Measurements from ENCODE around the gene URI1.
A peak's percentile ranks its signal among the peaks of the same experiment; 100 is the strongest.
"Not testable (repeated sequence)": the region's sequence is repeated elsewhere in the genome, so short reads cannot be mapped to it uniquely, and the experiment has no call there.

Gene URI1

GRCh38 chr19:29941828-29942403 lies at the start of gene URI1:
TSS of gene URI1 (plus strand) at chr19:29942239. CDS start at chr19:29942548, 309 bp downstream.
- FAIRE-seq (peak; percentile 82), DNase-seq (ENCODE audit: insufficient read length, low spot score) (peak; percentile 91)

DNA sequence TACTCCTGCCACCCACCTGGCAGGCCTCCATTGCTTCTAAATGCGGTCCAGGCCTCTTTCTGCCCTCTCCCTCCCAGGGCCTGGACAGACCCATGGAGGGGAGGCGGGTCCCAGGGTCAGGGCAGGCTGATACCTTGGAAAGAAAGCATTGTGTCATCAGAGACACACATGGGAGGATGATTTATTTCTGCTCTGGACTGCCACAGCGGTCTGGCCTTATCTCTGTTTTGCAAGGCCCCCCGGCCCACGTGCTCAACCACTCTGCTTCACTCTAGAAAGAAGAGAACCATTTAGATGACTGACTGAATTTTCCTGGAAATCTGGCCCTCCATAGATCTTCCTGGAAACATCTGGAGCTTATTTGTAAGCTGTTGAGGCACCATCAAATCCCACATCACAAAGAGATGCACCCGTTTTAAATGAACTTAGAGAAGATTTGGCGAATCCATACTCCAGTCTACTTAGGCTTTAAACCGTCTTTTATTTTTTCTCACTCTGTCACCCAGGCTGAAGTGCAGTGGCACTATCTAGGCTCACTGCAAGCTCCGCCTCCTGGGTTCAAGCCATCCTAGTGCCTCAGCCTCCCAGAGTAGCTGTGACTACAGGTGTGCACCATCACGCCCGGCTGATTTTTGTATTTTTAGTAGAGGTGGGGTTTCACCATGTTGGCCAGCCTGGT lies 48.3 kb upstream of the URI1 start:
- FAIRE-seq, result no peak
- DNase-seq (ENCODE audit: insufficient read length, low spot score), result no peak

DNA sequence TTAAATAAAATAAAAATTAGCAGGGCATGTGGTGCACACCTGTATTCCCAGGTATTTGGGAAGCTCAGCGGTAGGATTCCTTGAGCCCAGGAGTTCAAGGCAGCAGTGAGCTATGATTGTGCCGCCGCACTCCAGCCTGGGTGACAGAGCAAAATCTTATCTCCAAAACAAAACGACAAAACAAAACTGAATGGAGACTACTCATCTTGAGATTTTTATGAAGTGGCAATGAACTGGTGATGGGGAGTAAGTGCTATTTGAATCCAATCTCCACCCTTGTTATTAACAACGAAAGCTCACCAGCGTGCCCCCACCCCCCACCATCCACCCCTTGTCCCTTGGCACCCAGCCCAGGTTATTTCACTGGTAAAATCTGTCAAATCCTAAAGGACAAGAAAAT lies 45.2 kb upstream of the URI1 start:
- DNase-seq (ENCODE audit: insufficient read length, low spot score) (no peak), FAIRE-seq (no peak)

- no peak for FAIRE-seq
These were observed 44.6 kb upstream of the URI1 start for GRCh38 chr19:29897466-29897865.

DNA sequence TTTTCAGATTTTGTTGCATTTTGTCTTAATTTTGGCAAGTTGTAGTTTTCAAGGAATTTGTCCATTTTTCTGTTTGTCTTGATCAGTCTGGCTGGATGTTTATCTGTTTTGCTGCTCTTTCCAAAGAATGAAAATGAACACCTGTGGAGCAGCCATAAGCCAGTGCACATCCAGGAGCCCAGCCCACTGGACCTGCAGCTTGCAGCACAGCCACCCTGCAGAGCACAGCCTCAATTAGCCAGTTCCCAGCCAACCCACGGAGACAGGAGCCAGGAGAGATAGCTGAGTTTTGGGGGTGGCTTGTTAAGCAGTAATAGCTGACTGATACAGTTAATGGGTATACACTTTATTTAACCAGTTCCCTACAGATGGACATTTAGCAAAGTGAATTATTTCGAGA lies 38.0 kb upstream of the URI1 start:
- DNase-seq (ENCODE audit: insufficient read length, low spot score) (no peak), FAIRE-seq (no peak)

More at GRCh38 chr19:29897466-29897865, 44.6 kb upstream of the URI1 start:
- no peak for DNase-seq (ENCODE audit: insufficient read length, low spot score)

DNA sequence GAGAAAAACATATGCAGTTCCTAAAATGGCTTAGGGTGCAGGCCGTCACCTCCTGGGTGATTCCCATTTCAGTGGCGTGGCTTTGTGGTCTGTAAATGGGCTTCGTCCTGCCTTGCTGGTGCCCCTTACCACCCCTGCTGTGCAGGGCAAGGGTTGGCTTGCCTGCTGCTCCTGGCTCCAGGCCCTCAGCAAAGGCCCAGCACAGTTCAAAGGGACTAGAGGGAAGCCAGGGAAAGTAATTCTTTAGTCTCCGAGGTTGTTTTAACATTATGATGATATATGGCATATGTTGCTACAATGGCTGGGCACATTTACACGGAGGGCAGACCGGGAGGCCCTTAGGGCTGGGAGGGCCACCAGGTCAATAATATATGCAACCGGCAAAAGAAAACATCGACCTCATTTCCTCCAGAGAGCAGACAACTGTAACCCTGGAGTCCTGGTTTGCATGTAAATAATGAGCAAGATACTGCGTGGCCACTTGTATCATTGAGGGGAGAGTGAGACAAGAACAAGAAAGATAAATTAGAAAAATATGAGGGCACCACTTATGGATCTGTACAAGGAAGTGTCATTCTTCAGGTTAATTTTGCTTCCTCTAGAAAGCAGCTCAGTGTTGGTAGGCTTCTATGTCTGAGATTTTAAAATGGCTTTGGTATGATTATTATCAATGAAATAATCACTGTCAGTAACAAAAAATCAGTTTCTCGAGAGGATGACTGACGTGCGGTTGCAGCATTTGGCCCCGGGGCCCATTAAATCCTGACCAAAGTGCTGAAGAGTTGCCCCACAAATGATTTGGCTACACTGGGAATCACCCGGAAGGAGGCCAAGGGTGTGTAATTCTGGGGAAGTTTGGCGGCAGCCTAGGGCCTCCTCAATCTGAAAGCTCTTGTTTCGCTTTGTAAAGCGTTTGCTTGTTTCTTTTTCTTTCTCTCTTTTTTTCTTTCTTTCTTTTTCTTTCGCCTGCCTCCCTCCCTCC lies 32.8 kb upstream of the URI1 start:
- FAIRE-seq, result no peak

GRCh38 chr19:29914933-29915332 lies 27.1 kb upstream of the URI1 start:
- DNase-seq (ENCODE audit: insufficient read length, low spot score), result no peak
- FAIRE-seq, result no peak

More for the DNA sequence above, 32.8 kb upstream of the URI1 start:
- DNase-seq (ENCODE audit: insufficient read length, low spot score), result no peak

GRCh38 chr19:29915832-29916231 lies 26.2 kb upstream of the URI1 start:
- FAIRE-seq; DNase-seq (ENCODE audit: insufficient read length, low spot score): not testable (repeated sequence)

- no peak for DNase-seq (ENCODE audit: insufficient read length, low spot score)
- no peak for FAIRE-seq
These were observed 24.1 kb upstream of the URI1 start for GRCh38 chr19:29917911-29918310.

DNA sequence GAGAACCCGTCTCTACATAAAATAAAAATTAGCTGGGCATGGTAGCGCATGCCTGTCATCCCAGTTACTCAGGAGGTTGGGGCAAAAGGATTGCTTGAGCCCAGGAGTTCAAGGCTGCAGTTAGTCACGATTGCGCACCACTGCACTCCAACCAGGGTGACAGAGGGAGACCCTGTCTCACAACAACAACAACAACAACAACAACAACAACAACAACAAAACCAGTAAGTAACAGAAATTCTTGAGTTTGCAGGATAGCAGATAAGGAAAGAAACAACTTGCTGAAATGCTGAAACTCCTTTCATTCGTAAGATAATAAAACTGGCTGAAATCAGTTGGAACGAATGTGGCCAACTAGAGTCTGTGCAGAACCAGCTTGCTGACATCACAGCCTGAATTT lies 23.1 kb upstream of the URI1 start:
- DNase-seq (ENCODE audit: insufficient read length, low spot score) (no peak), FAIRE-seq (no peak)

DNA sequence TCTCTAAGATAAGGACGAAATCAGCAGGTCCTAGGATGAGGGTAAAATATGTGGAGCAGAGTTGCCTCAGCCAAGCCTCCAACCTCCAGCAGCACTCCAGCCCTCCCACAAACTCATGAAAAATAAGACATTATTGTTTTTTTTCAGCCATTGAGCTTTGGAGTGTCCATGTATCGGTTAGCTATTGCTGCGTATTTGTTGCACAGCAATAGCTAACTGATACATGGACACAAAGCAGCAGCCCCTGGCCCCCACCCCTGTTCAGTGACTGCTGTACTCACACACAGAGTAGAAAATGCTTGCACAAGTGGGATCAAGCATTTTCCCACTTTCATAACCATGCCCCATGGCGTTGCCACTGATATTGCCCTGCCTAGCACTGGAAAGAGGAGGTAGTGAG lies 19.1 kb upstream of the URI1 start:
- DNase-seq (ENCODE audit: insufficient read length, low spot score) (no peak), FAIRE-seq (no peak)

- FAIRE-seq, result no peak
- DNase-seq (ENCODE audit: insufficient read length, low spot score), result no peak
These were observed 18.4 kb upstream of the URI1 start for GRCh38 chr19:29923653-29924052.

GRCh38 chr19:29926031-29926430 lies 16.0 kb upstream of the URI1 start:
- DNase-seq (ENCODE audit: insufficient read length, low spot score) (no peak), FAIRE-seq (no peak)

DNA sequence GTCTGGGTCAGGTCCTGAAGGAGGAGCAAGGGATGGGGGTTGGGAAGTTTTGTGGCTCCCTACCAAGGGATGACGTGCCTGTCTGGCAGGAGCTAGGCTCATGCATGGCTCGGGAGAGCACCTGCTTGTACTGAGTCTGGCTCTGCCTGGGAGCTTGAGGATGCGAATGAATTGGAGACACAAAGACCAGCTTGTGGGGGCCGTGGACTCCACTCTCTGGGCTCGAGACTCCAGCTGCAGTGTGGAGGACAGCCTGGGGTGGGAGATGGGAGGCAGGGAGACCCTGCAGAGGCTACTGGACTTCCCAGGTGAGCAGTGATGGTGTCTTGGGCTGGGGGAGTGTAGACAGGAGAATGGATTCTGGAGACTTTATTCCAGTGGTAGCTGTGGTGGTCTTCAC lies 15.2 kb upstream of the URI1 start:
- DNase-seq (ENCODE audit: insufficient read length, low spot score), result no peak
- no peak for FAIRE-seq

DNA sequence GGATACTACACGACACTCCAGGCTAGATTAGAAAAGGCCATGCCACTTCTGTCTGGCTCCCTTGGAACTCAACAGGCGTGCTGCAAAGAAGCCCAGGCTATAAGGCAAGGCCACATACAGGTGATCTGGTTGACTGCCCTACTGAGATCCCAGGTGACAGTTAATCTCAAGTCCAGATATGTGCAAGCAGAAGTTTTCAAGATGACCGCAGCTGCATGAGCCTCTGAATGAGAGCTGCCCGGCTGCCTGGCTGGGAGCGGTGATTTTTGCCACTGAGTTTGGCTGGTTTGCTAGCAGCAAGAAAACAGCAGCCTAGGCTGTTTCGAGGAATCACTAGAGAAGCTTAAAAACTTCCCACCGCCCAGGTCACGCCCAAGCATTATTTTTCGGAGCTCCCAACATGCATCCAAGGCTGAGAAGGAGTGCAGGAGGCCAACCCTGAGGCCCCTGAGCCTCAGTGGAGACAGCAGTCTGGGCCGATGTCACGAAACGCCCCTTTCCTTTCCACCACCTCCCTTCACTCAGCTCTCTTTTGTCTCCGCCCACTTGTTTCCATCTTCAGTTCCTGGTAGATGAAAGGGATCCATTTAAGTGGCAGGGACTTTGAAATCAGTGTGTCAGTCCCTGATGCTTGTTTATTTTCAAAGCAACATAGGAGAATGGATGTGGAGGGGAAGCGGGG lies 14.0 kb upstream of the URI1 start:
- DNase-seq (ENCODE audit: insufficient read length, low spot score) (peak; percentile 35), FAIRE-seq (peak; percentile 87)

DNA sequence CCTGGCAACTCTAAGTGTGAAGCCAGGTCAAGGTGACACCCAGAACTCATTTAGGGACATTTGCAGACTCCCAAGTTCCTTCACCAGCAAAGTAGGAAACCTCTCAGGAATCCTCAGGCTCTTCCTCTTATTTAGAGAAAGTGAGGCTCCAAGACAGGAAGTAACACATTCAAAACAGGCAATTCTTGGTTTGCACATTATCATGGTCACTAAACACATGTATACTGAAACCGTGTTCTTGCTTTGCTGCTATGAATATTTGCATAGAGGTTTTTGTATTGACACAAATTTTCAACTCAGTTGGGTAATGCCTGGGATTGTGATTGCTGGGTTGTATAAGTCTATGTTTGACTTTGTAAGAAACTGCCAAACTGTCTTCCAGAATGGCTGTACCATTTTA lies 13.2 kb upstream of the URI1 start:
- FAIRE-seq, result peak; percentile 98
- peak; percentile 44 for DNase-seq (ENCODE audit: insufficient read length, low spot score)

GRCh38 chr19:29934257-29934656 lies 7.8 kb upstream of the URI1 start:
- no peak for FAIRE-seq
- no peak for DNase-seq (ENCODE audit: insufficient read length, low spot score)

DNA sequence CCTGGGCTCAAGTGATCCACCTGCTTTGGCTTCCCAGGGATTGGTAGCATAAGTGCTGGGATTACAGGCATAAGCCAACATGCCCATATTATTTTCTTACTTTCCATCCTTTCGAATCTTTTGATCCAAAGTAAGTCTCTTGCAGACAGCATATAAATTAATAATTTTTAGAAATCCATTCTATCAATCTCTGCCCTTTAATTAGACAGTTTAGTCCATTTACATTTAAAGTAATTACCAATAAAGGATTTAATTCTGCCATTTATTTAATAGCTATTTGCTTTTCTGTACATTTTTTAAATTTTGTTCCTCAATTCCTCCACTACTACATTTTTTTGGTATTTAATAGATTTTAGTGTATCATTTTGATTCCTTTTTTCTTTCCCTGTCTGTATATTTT lies 7.3 kb upstream of the URI1 start:
- no peak for DNase-seq (ENCODE audit: insufficient read length, low spot score)
- FAIRE-seq, result no peak

GRCh38 chr19:29936409-29936808 lies 5.6 kb upstream of the URI1 start:
- no peak for DNase-seq (ENCODE audit: insufficient read length, low spot score)
- no peak for FAIRE-seq

DNA sequence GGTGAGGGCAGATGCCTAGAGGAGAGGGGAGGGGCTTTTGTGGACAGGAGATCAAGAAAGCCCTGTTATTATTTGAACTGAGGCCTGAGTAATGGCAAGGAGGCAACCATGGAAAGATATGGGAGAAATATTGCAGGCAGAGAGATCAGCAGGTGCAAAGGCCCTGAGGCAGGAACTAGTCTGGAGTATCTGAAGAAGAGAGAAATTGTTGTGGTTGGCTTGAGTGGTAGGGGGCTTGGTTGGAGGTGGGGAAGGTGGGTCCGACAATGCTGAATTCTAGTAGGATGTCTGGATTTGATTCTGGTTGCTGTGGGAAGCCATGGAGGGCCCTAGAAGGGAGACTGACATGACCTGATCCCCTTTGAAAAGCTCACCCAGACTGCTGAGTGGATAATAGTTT lies 2.4 kb upstream of the URI1 start:
- DNase-seq (ENCODE audit: insufficient read length, low spot score) (no peak), FAIRE-seq (no peak)

All from GM19239 (cell line).